ENCODE data around the gene CA10.

DNA sequence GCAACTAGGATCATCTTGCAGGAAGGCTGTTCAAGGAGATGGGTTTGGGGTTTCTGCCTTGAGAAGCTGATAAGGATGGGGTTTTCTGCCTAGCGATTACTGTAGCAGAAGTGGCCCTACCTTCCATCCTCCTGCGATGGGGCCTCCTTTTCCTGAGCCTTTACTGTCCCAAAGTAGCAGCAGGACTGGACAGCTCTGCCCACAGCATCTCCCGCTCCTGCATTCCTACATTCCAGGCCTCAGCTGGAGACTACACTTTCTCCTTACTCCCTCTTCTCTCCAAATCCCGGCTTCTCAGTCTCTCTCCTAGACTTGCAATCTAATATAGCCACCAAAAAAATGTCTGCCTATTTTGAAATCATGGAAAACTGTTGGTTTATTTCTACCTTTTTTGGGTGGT lies 355.4 kb downstream of the CA10 start:
- TF ChIP-seq POLR2A (IDR thresholded peaks at IDR 0.05; ENCODE audit: low read depth) = no peak
- TF ChIP-seq, protein P1, sequence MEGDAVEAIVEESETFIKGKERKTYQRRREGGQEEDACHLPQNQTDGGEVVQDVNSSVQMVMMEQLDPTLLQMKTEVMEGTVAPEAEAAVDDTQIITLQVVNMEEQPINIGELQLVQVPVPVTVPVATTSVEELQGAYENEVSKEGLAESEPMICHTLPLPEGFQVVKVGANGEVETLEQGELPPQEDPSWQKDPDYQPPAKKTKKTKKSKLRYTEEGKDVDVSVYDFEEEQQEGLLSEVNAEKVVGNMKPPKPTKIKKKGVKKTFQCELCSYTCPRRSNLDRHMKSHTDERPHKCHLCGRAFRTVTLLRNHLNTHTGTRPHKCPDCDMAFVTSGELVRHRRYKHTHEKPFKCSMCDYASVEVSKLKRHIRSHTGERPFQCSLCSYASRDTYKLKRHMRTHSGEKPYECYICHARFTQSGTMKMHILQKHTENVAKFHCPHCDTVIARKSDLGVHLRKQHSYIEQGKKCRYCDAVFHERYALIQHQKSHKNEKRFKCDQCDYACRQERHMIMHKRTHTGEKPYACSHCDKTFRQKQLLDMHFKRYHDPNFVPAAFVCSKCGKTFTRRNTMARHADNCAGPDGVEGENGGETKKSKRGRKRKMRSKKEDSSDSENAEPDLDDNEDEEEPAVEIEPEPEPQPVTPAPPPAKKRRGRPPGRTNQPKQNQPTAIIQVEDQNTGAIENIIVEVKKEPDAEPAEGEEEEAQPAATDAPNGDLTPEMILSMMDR (IDR thresholded peaks at IDR 0.05) = no peak
